ENCODE data around the gene BLVRA.
"Not testable (repeated sequence)": the region's sequence is repeated elsewhere in the genome, so short reads cannot be mapped to it uniquely, and the experiment has no call there.

The BLVRA gene

DNA sequence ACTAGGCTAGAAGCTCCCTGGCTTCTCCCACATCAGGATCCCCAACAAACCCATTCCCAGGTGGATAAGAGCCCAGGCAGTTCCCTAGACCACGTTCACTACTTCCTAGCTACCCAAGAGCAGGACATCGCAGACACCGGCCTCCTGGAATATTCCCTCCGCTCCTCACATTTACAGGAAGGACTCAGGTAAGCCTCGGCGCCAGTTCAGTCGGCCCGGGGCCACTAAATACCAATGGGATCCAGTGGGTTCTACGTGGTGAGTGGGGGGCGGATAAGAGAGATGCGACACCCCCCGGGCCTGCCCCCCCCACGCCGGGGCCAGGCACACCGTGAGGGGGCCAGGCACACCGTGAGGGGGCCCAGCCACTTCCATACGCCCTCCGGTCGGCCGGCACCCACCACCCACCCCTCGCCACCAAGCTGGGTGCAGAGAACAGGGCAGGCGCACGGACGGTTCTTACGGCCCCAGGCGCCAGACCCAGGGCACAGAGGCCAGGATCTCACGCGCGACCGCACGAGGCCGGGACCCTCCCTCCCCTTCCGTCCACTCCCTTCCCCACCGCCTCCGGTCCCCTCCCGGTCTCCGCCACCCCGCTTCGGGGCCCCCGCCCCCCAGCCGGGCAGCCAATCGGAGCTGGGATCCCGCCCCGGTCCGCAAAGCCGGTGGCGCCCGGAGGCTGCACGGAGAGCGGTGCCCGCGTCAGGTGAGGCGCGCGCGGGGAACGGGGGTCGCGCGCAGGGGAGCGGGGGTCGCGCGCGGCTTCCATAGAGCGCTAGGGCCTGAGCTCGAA, at the start of gene BLVRA:
TSS of gene BLVRA (plus strand) at position 652 of the 793 bp plus-strand sequence. CDS start 12,479 bp downstream, outside the sequence.
- peak in 1 of 2 donors; percentile 24 for DNase-seq (ENCODE audit: extremely low read depth in 1 of 2, low read depth in 1 of 2)

GRCh38 chr7:43711503-43711902, 47.0 kb upstream of the BLVRA start:
- DNase-seq (ENCODE audit: extremely low read depth in 1 of 2, low read depth in 1 of 2), result no peak

- DNase-seq (ENCODE audit: extremely low read depth in 1 of 2, low read depth in 1 of 2), result not testable (repeated sequence)
Measured at GRCh38 chr7:43715966-43716365, 42.5 kb upstream of the BLVRA start.

DNA sequence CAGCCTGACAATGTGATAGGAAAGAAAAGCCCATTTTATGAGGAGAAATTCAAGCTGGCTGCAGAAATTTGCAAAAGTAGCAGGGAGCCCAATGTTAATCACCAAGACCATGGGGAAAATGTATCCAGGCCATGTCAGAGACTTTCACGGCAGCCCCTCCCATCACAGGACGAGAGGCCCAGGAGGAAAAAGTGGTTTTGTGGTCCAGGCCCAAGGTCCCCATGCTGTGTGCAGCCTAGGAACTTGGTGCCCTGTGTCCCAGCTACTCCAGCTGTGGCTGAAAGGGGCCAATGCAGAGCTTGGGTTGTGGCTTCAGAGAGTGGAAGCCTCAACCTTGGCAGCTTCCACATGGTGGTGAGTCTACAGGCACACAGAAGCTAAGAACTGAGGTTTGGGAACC, 41.9 kb upstream of the BLVRA start:
- no peak for DNase-seq (ENCODE audit: extremely low read depth in 1 of 2, low read depth in 1 of 2)

GRCh38 chr7:43721193-43721806, 37.2 kb upstream of the BLVRA start:
- no peak for DNase-seq (ENCODE audit: extremely low read depth in 1 of 2, low read depth in 1 of 2)

GRCh38 chr7:43723007-43723341, 35.5 kb upstream of the BLVRA start:
- no peak for DNase-seq (ENCODE audit: extremely low read depth in 1 of 2, low read depth in 1 of 2)

- no peak for DNase-seq (ENCODE audit: extremely low read depth in 1 of 2, low read depth in 1 of 2)
Measured at GRCh38 chr7:43725251-43725650, 33.2 kb upstream of the BLVRA start.

DNA sequence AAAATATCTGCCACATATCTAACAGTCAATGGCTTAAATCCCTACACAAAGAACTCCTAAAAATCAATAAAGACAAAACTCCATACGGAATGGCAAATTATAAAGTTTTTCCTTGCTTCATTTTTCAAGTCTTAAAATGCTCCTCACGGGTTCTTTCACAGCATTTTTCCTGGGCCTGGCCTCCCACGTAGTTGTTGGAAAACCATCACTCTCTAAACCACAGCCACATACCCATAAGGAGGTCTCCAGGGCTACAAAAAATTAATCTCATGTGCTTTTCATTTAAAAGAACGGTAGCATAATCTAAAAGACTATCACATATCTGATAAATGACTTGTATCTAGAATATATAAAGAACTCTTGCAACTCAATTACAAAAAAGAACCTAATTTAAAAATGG, 32.0 kb upstream of the BLVRA start:
- DNase-seq (ENCODE audit: extremely low read depth in 1 of 2, low read depth in 1 of 2), result no peak

DNA sequence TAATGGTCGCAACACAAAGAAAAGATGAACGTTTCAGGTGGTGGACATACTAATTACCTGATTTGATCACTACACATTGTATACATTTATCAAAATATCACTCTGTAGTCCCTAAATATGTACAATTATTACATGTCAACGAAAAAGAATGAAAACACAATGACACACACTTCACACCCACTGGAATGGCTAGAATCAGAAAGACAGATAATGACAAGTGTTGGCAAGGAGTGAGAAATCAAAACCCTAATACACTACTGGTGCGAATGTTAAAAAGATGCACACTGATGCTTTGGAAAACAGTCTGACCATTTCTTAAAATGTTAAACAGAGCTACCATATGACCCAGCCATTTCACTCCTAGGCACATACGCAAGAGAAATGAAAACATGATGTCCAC, 31.5 kb upstream of the BLVRA start:
- DNase-seq (ENCODE audit: extremely low read depth in 1 of 2, low read depth in 1 of 2), result no peak

- DNase-seq (ENCODE audit: extremely low read depth in 1 of 2, low read depth in 1 of 2), result no peak
Measured at GRCh38 chr7:43727494-43727893, 31.0 kb upstream of the BLVRA start.

DNA sequence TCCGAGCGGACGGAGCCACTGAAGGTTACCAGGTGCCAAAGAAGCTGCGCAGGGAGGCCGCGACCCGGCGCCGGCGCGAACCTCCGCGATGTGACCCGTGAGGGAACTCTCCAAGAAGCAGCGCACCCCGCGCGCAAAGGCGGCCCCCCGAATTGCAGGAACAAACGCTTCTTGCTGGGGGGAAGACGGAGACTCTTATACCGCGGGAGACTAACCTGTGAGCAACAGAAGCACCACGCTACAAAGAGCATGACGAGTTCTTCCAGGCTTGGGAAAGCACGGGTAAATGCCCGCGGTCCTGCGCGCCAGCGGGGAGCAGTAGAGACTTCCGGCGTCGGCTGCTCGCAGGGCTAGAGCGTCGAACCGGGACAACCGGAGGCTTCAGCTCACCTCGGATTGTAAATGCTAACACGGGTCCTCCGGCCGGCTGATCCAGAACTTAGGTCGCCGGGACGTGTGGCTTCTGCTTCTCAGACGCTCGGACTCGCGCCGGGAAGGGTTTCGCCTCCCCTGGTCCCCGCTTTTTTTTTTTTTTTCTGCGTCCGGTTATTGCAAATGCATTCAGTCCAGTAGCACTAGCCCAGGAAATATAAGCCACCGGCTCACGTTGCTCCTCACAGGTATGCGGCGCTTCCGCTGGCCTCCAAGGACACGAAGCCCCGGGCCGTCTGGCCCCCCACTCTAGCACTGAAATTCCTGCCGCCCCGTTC, 29.1 kb upstream of the BLVRA start, which contains the start of gene COA1:
TSS of gene COA1 (minus strand) at position 310 of the 710 bp plus-strand sequence. CDS start 80,909 bp downstream, outside the sequence.
- peak; percentile 55 to 68 for DNase-seq (ENCODE audit: extremely low read depth in 1 of 2, low read depth in 1 of 2)

DNA sequence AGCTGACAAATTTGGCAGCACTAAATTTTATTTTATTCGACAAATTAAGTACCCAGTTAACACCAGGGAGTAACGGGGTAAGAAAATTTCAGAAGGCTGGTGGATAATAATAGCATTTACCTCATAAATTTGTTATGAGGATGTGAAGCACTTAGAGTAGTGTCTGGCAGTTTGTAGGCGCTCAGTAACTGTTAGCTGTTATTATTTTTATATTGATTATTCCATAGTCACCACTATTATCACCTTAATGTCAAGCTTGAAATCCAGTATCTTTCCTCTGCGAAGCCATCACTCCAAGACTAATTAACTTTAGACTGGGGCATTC, 28.6 kb upstream of the BLVRA start:
- DNase-seq (ENCODE audit: extremely low read depth in 1 of 2, low read depth in 1 of 2), result no peak

- DNase-seq (ENCODE audit: extremely low read depth in 1 of 2, low read depth in 1 of 2), result not testable (repeated sequence)
Measured at GRCh38 chr7:43731494-43731893, 27.0 kb upstream of the BLVRA start.

DNA sequence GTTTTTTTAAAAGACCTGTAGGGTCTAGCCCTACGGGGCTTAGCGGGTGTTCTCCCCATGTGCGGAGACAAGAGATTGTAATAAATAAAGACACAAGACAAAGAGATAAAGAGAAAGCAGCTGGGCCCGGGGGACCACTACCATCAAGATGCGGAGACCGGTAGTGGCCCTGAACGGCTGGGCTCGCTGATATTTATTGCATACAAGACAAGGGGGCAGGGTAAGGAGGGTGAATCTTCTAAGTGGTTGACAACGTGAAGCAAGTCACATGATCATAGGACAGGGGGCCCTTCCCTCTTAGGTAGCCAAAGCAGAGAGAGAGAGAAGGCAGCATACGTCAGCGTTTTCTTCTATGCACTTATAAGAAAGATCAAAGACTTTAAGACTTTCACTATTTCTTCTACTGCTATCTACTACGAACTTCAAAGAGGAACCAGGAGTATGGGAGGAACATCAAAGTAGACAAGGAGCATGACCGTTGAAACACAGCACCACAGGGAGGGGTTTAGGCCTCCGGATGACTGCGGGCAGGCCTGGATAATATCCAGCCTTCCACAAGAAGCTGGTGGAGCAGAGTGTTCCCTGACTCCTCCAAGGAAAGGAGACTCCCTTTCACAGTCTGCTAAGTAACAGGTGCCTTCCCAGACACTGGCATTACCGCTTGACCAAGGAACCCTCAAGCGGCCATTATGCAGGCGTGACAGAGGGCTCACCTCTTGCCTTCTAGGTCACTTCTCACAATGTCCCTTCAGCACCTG, 23.7 kb upstream of the BLVRA start:
- DNase-seq (ENCODE audit: extremely low read depth in 1 of 2, low read depth in 1 of 2), result not testable (repeated sequence)

DNA sequence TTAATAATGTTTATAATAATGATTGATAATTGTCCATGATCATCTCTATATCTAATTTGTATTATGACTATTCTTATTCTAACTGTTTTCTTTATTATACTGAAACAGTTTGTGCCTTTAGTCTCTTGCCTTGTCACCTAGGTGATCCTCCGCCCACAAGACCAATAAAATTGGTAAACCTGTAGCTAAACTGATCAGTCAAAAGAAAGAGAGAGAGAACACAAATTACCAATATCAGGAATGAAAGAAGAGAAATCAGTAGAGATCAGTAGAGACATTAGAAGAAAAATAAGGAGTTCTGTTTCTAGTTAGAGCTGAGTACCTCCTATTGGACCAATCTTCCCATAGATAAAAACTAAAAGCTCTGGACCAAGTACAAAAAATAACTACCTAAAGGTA, 23.1 kb upstream of the BLVRA start:
- no peak for DNase-seq (ENCODE audit: extremely low read depth in 1 of 2, low read depth in 1 of 2)

- peak in 1 of 2 donors; percentile 45 for DNase-seq (ENCODE audit: extremely low read depth in 1 of 2, low read depth in 1 of 2)
Measured at GRCh38 chr7:43735802-43736603, 22.5 kb upstream of the BLVRA start.

DNA sequence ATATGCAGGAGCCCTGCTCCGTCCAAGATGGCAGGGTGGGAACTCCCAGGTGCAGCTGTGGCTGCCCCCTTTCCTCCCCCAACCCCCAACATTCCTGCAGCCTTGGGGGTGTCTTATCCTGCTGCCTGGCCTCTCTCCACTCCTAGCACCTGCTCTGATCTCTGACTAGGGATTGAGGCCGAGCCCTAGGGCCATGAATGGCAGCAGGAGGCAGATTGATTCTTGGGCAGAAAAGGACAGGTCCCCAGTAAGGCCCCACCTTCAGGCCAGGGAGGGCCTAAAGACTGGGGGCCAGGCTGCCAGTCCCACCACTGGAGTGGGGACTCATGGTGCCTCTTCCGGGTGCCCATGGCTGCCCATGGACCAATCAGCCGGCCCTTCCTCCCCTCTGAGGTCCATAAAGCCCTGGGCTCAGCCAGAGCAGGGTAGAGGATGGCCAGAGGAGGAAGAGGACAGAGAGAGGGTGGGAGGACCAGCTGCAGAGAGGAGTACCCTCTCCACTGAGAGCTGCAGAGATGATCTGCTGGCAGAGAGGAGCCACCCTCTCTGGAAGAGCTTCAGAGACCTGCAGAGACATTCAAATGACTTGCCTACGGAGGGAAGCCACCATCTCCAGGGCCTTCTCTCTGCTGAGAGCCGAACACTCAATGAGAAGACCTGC, 20.9 kb upstream of the BLVRA start:
- no peak for DNase-seq (ENCODE audit: extremely low read depth in 1 of 2, low read depth in 1 of 2)

GRCh38 chr7:43742692-43743091, 15.8 kb upstream of the BLVRA start:
- DNase-seq (ENCODE audit: extremely low read depth in 1 of 2, low read depth in 1 of 2), result no peak

DNA sequence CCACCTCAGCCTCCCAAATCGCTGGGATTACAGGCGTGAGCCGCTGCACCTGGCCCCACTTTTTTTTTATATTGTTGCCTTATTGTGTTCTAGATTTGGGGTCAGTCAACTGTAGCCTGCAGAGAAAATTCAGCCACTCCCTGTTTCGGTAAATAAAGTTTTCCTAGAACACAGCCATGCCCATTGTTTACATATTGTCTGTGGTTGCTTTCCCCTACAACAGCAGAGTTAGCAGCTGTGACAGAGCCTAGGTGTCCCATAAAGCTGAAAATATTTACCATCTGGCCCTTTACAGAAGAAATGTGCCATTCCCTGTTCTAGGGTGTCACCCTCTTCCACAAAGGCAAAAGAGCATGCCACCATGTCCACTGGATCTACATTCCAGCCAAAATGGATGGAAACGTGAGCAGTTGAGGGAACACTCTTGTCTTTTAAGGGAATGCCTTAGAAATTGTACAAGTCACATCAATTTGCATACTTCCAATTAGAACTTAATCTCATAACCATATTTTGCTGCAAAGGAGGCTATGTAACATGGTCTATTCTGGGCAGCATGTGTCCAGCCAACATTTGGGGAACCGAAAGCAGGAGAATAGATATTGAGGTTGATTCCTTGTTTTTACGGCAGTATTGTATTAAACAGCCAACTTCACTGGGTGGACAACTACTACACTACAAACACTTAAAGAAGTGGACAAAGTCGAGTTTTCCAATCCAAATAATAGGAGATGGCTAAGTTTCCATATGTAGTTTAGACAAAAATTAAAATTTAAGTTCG, 11.0 kb upstream of the BLVRA start:
- DNase-seq (ENCODE audit: extremely low read depth in 1 of 2, low read depth in 1 of 2), result no peak
